Panc1 (cell line): ENCODE results near the gene LMAN2.
A peak's percentile ranks its signal among the peaks of the same experiment; 100 is the strongest.

Experiments used
- CTCF ChIP-seq: fragments of 450-650 bp; IDR thresholded peaks from 2 replicates; pipeline ENCODE4 v1.5.1; 2017; ENCODE audit warnings: mild to moderate bottlenecking
- POLR2AphosphoS5 ChIP-seq: IDR thresholded peaks from 2 replicates; pipeline ENCODE4 v1.6.1; 2012; ENCODE audit warnings: mild to moderate bottlenecking, low read depth, low read length, moderate library complexity
- SIN3A ChIP-seq: IDR thresholded peaks from 2 replicates; pipeline ENCODE4 v1.6.1; 2012; ENCODE audit warnings: low read depth, mild to moderate bottlenecking, low read length, moderate library complexity, borderline replicate concordance; ENCODE audit not compliant: insufficient read depth

DNA sequence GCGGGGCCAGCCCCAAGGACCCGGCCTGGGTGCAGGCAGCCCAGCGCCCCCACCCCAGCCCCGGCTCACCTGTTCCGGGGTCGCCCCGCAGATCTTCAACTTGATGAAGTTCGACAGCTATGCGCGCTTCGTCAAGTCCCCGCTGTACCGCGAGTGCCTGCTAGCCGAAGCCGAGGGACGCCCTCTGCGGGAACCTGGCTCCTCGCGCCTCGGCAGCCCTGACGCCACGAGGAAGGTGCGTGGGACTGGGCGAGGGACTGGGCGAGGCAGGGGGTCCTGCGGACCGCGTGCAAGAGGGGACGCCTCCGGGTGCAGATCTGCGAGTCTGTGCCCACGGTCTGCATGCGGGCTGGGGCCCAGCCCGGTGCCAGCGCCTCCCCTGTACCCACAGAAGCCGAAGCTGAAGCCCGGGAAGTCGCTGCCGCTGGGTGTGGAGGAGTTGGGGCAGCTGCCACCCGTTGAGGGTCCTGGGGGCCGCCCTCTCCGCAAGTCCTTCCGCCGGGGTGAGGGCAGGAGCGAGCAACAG lies 15.9 kb upstream of the LMAN2 start:
- TF ChIP-seq POLR2AphosphoS5 (0 out of 2 replicates have a peak, but pooled peaks have one; percentile 6), SIN3A (no peak), CTCF (no peak)
